ENCODE measurements around the gene AUTS2. TPM values are rescaled to one million over a fixed set of nuclear protein-coding genes. Genes with fewer than 3 reads are reported as not detected.

AUTS2 gene
- total and polyA plus RNA-seq, 2 of the 8 experiments (the other 6 are each of a cell fraction or from before 2014, with no cell fraction given), result 25.9 to 101 TPM

- ChIA-PET POLR2A (ENCODE audit: partially characterized antibody) (interaction anchor here (0.8 to 1.3 kb wide), 2 partner anchors 9 to 76 kb away, joined by 3 to 4 read pairs; no protein-coding TSS in a partner anchor), CTCF (ENCODE audit: partially characterized antibody) (interaction anchor here (0.6 kb wide), 1 partner anchor 288 kb away, joined by 4 read pairs; no protein-coding TSS in a partner anchor)
- H3K23ac ChIP-seq (ENCODE audit: insufficient read length), result no peak overlapping the region
- H3K79me2 ChIP-seq (ENCODE audit: control insufficient read depth in 1 of 2, insufficient read depth in 2 of 2, low read length in 2 of 2), result no peaks in the 10 kb centered on the region
- H2BK120ac ChIP-seq (replicated peaks; ENCODE audit: low read depth, low read length), result no peak overlapping the region
- no peaks in the 10 kb centered on the region for H3K27me3 ChIP-seq (replicated peaks in 1 of 4; ENCODE audit: control insufficient read depth in 3 of 4, extremely low read depth in 1 of 4, insufficient read depth in 3 of 4, low read length in 3 of 4)
- H3K36me3 ChIP-seq (ENCODE audit: control insufficient read depth in 2 of 4, insufficient read depth in 4 of 4, low read length in 3 of 4), result peaks cover 11 to 62% (median 37%) of the 10 kb centered on the region in 4 experiments
- no peaks in the 10 kb centered on the region; a peak in 2 of 7 replicates for H3K4me1 ChIP-seq (replicated peaks in 1 of 4; ENCODE audit: control insufficient read depth in 3 of 4, insufficient read depth in 4 of 4, low read length in 3 of 4)
- H3K23me2 ChIP-seq (ENCODE audit: low read depth, low read length), result no peaks in the 10 kb centered on the region
- no peak overlapping the region for H2BK5ac ChIP-seq (ENCODE audit: low read depth, low read length)
- H4K91ac ChIP-seq (replicated peaks; ENCODE audit: insufficient read length, low read length), result no peak overlapping the region
- 90% methylated on average over 8 of the region's 8 CpGs; no CpG with 5 or more reads in 1 of the 2 experiments for WGBS, 2 experiments (ENCODE audit: extremely low coverage in 1 of 2, insufficient coverage in 1 of 2, insufficient read length in 1 of 2, insufficient replicate concordance in 2 of 2, low coverage in 1 of 2, low lambda C conversion rate in 2 of 2, missing lambda C conversion rate in 1 of 2)
- no peak for DNase-seq (ENCODE audit: low read depth in 1 of 2, low spot score in 2 of 2)
- no peak overlapping the region for H4K5ac ChIP-seq (ENCODE audit: insufficient read length, low read depth, low read length)
- no peak overlapping the region for H2AK5ac ChIP-seq (ENCODE audit: low read depth, low read length)
- H3K4me2 ChIP-seq (ENCODE audit: insufficient read depth in 1 of 2, low read depth in 2 of 2, low read length in 2 of 2), result no peak overlapping the region
- no peak overlapping the region for H3K27ac ChIP-seq (ENCODE audit: low read depth, low read length)
- H3K14ac ChIP-seq (ENCODE audit: insufficient read length), result no peak overlapping the region
- H2AFZ ChIP-seq (ENCODE audit: low read length), result no peak overlapping the region
- H2BK20ac ChIP-seq (ENCODE audit: low read length), result no peak overlapping the region
- H4K8ac ChIP-seq (ENCODE audit: extremely low read depth, insufficient read depth, low read length), result no peak overlapping the region
- H4K20me1 ChIP-seq (replicated peaks in 1 of 2; ENCODE audit: control insufficient read depth in 1 of 2, insufficient read depth in 2 of 2, low read length in 2 of 2), result peaks cover 3% of the 10 kb centered on the region in 2 experiments
- no peak overlapping the region for H3K18ac ChIP-seq (ENCODE audit: extremely low read depth, low read length)
- FAIRE-seq, result no peak
- H3K4ac ChIP-seq (replicated peaks; ENCODE audit: insufficient read length, low read depth, low read length), result no peak overlapping the region
- H2BK15ac ChIP-seq (ENCODE audit: low read length), result no peak overlapping the region
- no peak overlapping the region for H3K9ac ChIP-seq (replicated peaks in 1 of 4; ENCODE audit: extremely low read depth in 1 of 4, low read depth in 3 of 4, low read length in 3 of 4)
- H3K79me1 ChIP-seq (ENCODE audit: low read depth, low read length), result no peaks in the 10 kb centered on the region; the same call in 1 of the 2 replicates
- H2BK12ac ChIP-seq (ENCODE audit: low read depth, low read length), result no peak overlapping the region
- H3K4me3 ChIP-seq (ENCODE audit: extremely low read depth in 1 of 4, insufficient read depth in 2 of 4, low read depth in 3 of 4, low read length in 4 of 4), result no peak overlapping the region
- H3K56ac ChIP-seq (replicated peaks; ENCODE audit: insufficient read length, low read depth, low read length), result no peak overlapping the region
- H3K9me3 ChIP-seq (ENCODE audit: insufficient read depth in 2 of 2, low read depth in 1 of 2, low read length in 1 of 2), result no peaks in the 10 kb centered on the region
- no peak for TF ChIP-seq RBBP5 (IDR thresholded peaks at IDR 0.05; ENCODE audit: borderline replicate concordance, low read depth, low read length)
- no peak for TF ChIP-seq KDM1A (IDR thresholded peaks at IDR 0.05; ENCODE audit: borderline replicate concordance, low read length)
- no peak for TF ChIP-seq CTBP2 (IDR thresholded peaks at IDR 0.05; ENCODE audit: borderline replicate concordance, insufficient read depth, insufficient read length, low read length)
- no peak for TF ChIP-seq JUND (IDR thresholded peaks at IDR 0.05; ENCODE audit: low read length)
- no peak for TF ChIP-seq POLR2A (IDR thresholded peaks at IDR 0.05; ENCODE audit: control extremely low read depth in 1 of 2, low read depth in 2 of 2, low read length in 2 of 2)
- TF ChIP-seq ATF2 (IDR thresholded peaks at IDR 0.05; ENCODE audit: low read length), result no peak
- no peak for TF ChIP-seq RXRA (IDR thresholded peaks at IDR 0.05; ENCODE audit: insufficient read depth, low read depth, low read length)
Observed at GRCh38 chr7:70793060-70793459, 1194.8 kb downstream of the AUTS2 start.
